A673 (cell line): ENCODE data around the gene C16orf86. TPM values are rescaled to one million over a fixed set of nuclear protein-coding genes. Genes with fewer than 3 reads are reported as not detected.

Experiments
- BruUV-seq: library from RNA; stranded (reverse); fragments of 400-500 nt; replicated peaks from 2 replicates; lab custom pipeline; 2021; lab: Mats Ljungman, UMichigan
- CTCF ChIA-PET: fragments of 300-600 bp; sonication (Branson Sonifier 250); formaldehyde crosslinking; loops from one replicate; lab custom pipeline; 2022; ENCODE audit warnings: antibody characterized with exemption; lab: Charles Lee
- POLR2A ChIA-PET: fragments of 300-600 bp; sonication (Branson Sonifier 250); formaldehyde crosslinking; loops from one replicate; lab custom pipeline; 2022; ENCODE audit warnings: antibody characterized with exemption; ENCODE audit not compliant: low non-redundant PET; lab: Charles Lee
- DNase-seq: peaks from one replicate; pipeline ENCODE4 v3.0.0-alpha.2; 2015; ENCODE audit warnings: low spot score
- H3K27ac ChIP-seq: fragments of 200-600 bp; sonication (generic); 2 replicates; pipeline ENCODE4 v1.5.1; 2016; ENCODE audit warnings: mixed run types, low read depth, mild to moderate bottlenecking, mixed read lengths, antibody characterized with exemption, low read length; ENCODE audit not compliant: poor library complexity, severe bottlenecking
- H3K27me3 ChIP-seq: fragments of 200-600 bp; sonication (generic); replicated peaks from 2 replicates; pipeline ENCODE4 v1.6.1; 2017; ENCODE audit warnings: mixed run types, low read depth, mild to moderate bottlenecking, mixed read lengths, antibody characterized with exemption, low read length; ENCODE audit not compliant: insufficient read depth, poor library complexity
- H3K36me3 ChIP-seq: fragments of 200-600 bp; sonication (generic); 2 replicates; pipeline ENCODE4 v1.6.1; 2016; ENCODE audit warnings: mixed run types, mild to moderate bottlenecking, mixed read lengths, antibody characterized with exemption, low read length; ENCODE audit not compliant: insufficient read depth, poor library complexity, severe bottlenecking
- H3K4me1 ChIP-seq: fragments of 200-600 bp; sonication (generic); 2 replicates; pipeline ENCODE4 v1.6.1; 2017; ENCODE audit warnings: mixed run types, mild to moderate bottlenecking, mixed read lengths, antibody characterized with exemption, low read length; ENCODE audit not compliant: insufficient read depth, poor library complexity, severe bottlenecking
- H3K4me3 ChIP-seq: fragments of 200-600 bp; sonication (generic); 2 replicates; pipeline ENCODE4 v1.5.1; 2016; ENCODE audit warnings: low read depth, mixed run types, mild to moderate bottlenecking, mixed read lengths, low read length; ENCODE audit not compliant: poor library complexity, severe bottlenecking
- H3K9me3 ChIP-seq: fragments of 200-600 bp; sonication (generic); 2 replicates; pipeline ENCODE4 v1.6.1; 2016; ENCODE audit warnings: mixed run types, low read depth, mild to moderate bottlenecking, mixed read lengths, antibody characterized with exemption, low read length; ENCODE audit not compliant: poor library complexity, severe bottlenecking
- EZH2 ChIP-seq: fragments of 200-600 bp; sonication (generic); IDR thresholded peaks from 2 replicates; pipeline ENCODE4 v1.6.1; 2017; ENCODE audit warnings: borderline replicate concordance, low read depth, mild to moderate bottlenecking, mixed read lengths, antibody characterized with exemption, low read length; ENCODE audit not compliant: poor library complexity, severe bottlenecking
- intact Hi-C: fragments of 100-400 bp; cut with micrococcal nuclease; formaldehyde crosslinking; loops from one replicate; pipeline ENCODE4 v1.10.0; 2022; ENCODE audit not compliant: unreplicated experiment
- total RNA-seq: library from RNA; stranded (reverse); gene quantifications from 2 replicates; pipeline ENCODE4 v1.2.3, GENCODE V29; 2021
- TF ChIP-seq, protein P1 (sequence below): fragments of 300-800, 200-600 bp; sonication (generic); conservative IDR thresholded peaks from 2 replicates; pipeline ENCODE4 v1.5.1; 2017; ENCODE audit warnings: low read depth, mild to moderate bottlenecking, antibody characterized with exemption, low read length, moderate library complexity, mixed read lengths

The C16orf86 gene
- total RNA-seq, 1 experiment from 2014 or later: not detected

DNA sequence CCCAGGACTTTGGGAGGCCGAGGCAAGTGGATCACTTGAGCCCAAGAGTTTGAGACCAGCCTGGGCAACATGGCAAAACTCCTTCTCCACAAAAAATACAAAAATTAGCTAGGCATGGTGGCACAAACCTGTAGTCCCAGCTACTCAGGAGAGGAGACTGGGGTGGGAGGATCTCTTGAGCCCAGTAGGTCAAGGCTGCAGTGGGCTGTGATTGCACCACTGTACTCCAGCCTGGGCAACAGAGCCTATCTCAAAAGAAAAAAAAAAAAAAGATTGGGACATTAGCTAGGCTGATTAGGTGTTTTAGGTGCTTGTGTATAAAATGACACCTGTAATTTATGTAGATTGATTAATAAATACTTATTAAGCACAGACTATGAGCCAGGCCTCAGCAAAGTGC is 42.4 kb downstream of the C16orf86 start:
- TF ChIP-seq, protein P1, sequence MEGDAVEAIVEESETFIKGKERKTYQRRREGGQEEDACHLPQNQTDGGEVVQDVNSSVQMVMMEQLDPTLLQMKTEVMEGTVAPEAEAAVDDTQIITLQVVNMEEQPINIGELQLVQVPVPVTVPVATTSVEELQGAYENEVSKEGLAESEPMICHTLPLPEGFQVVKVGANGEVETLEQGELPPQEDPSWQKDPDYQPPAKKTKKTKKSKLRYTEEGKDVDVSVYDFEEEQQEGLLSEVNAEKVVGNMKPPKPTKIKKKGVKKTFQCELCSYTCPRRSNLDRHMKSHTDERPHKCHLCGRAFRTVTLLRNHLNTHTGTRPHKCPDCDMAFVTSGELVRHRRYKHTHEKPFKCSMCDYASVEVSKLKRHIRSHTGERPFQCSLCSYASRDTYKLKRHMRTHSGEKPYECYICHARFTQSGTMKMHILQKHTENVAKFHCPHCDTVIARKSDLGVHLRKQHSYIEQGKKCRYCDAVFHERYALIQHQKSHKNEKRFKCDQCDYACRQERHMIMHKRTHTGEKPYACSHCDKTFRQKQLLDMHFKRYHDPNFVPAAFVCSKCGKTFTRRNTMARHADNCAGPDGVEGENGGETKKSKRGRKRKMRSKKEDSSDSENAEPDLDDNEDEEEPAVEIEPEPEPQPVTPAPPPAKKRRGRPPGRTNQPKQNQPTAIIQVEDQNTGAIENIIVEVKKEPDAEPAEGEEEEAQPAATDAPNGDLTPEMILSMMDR: no peak
- no peak for TF ChIP-seq EZH2
- Histone ChIP-seq H3K27ac (no peak overlapping the region), H3K4me3 (no peak overlapping the region), H3K27me3 (no peaks in the 10 kb centered on the region), H3K9me3 (no peaks in the 10 kb centered on the region), H3K4me1 (no peaks in the 10 kb centered on the region), H3K36me3 (no peaks in the 10 kb centered on the region)
- ChIA-PET CTCF (no interaction called here), POLR2A (no interaction called here)
- BruUV-seq: no TSS peak
- DNase-seq: no peak
- intact Hi-C loops: no loop called here

DNA sequence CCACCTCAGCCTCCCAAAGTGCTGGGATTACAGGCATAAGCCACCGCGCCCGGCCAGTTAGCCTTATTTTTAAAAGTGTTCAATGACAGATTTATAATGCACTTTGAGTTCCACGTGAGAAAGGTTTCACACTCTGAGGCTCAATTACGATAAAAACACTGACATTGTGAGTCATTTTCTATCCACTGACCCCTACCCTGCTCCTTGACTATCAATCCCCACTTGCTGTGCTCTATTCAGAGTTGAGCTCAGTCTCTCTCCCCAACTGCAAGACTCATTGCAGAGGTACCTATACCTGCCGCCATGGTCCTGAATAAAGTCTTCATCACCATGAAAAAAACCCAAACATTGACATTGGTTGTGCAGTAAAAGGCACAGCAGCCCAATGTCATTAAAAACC is 44.0 kb downstream of the C16orf86 start:
- no peaks in the 10 kb centered on the region for H3K4me1 ChIP-seq
- H3K27me3 ChIP-seq: no peaks in the 10 kb centered on the region
- ChIA-PET CTCF (no interaction called here), POLR2A (no interaction called here)
- H3K4me3 ChIP-seq: no peak overlapping the region
- no peak for DNase-seq
- H3K36me3 ChIP-seq: no peaks in the 10 kb centered on the region
- H3K9me3 ChIP-seq: no peaks in the 10 kb centered on the region
- BruUV-seq: no TSS peak
- no peak overlapping the region for H3K27ac ChIP-seq
- intact Hi-C loops: no loop called here
- TF ChIP-seq, protein P1: no peak
- TF ChIP-seq EZH2: no peak

DNA sequence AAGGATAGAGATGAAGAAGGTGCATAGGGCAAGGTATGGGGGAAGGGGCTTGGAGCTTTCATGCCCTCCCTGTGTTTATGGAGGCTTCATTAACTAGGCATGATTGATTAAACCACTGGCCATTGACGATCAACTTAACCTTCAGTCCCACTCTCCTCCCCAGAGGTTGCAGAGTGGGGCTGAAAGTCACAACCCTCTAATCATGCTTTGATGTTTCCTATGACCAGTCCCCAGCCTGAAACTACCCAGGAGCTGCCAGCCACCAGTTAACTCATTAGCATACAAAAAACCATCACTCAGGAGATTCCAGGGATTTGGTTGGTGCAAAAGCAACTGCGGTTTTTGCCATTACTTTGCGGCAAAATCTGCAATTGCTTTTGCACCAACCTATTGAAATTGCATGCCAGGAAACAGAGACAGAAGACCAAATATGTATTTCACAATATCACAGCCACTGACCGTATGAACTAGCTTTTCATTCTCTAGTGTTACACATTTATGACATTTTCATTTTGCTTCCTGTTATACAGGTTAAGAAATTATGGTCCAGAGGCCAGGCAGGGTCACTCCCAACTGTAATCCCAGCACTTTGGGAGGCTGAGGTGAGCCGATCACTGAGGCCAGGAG is 47.1 kb downstream of the C16orf86 start:
- intact Hi-C loops: no loop called here
- H3K27me3 ChIP-seq: no peaks in the 10 kb centered on the region
- no peaks in the 10 kb centered on the region for H3K9me3 ChIP-seq
- H3K4me3 ChIP-seq: no peak overlapping the region
- no peaks in the 10 kb centered on the region for H3K36me3 ChIP-seq
- CTCF ChIA-PET: no interaction called here
- POLR2A ChIA-PET: interaction anchor here (0.5 kb wide), 1 partner anchor 329 kb away, joined by 9 read pairs; no protein-coding TSS in a partner anchor
- TF ChIP-seq, protein P1: no peak
- no peak for TF ChIP-seq EZH2
- BruUV-seq: no TSS peak
- DNase-seq: no peak
- H3K4me1 ChIP-seq: peaks cover 8% of the 10 kb centered on the region
- H3K27ac ChIP-seq: no peak overlapping the region
